ENCODE measurements around the gene CFAP97D2. TPM values are rescaled to one million over a fixed set of nuclear protein-coding genes. Genes with fewer than 3 reads are reported as not detected.

CFAP97D2 gene
- total and polyA plus RNA-seq, 2 donors (not counting 3 experiments of a cell fraction or from before 2014, with no cell fraction given), result not detected

DNA sequence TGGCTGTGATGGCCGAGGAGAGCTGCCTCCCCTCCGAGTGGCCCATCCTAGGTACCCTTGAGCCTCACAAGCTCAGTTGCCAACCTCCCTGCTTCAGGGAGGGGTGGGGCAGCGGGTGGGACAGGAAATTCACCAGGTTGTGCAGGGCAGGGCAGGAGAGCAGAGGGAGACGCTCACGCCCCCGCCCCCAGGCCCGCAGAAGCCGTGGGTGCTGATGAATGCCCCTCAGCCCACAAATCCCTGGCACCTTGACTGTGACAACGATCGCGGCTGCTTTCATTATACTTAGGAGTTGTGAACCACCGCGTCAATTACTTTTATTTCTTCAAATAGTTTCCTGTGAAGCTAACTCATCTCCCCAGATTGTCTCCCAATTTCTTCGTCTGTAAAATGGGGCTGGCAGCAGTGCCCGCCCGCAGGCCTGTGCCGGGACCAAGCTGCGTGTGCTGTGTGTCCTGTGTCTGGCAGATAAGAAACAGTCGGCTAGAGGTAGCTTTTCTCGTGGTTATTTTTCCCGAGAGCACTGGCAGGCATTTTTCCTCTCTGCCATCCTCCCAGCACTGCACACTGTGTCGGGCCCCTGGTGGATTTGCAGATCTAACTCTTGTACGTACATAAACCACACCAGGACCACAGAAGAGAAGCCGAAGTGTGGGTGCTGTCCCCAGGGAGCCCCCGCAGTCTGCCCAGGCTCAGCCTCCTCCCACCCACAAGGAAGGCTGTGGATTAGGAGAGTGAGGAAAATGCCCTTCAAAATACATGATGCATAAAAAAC lies 38.7 kb upstream of the CFAP97D2 start:
- no peak for DNase-seq (ENCODE audit: low read depth, low spot score)
- FAIRE-seq, result no peak
- no peaks in the 10 kb centered on the region for H3K4me1 ChIP-seq (ENCODE audit: control insufficient read depth, extremely low read depth, insufficient read depth, low read length)
- intact Hi-C loops (cut with micrococcal nuclease), result no loop called here
- H2AFZ ChIP-seq (ENCODE audit: low read depth, low read length), result no peak overlapping the region
- ChIA-PET POLR2A (no interaction called here), CTCF (no interaction called here)
- no peaks in the 10 kb centered on the region for H3K27me3 ChIP-seq (ENCODE audit: control insufficient read depth in 2 of 2, insufficient read depth in 2 of 2, low read length in 2 of 2)
- TF ChIP-seq GATA2 (IDR thresholded peaks at IDR 0.05; ENCODE audit: insufficient read depth, insufficient read length, low read depth, low read length) (no peak), CTCF (IDR thresholded peaks at IDR 0.05; ENCODE audit: extremely low read depth in 1 of 2, insufficient read depth in 1 of 2, low read depth in 1 of 2, low read length in 2 of 2) (no peak), MYC (IDR thresholded peaks at IDR 0.05; ENCODE audit: low read depth, low read length) (no peak)
- H4K20me1 ChIP-seq (replicated peaks; ENCODE audit: control insufficient read depth, extremely low read depth, insufficient read depth, low read length), result no peaks in the 10 kb centered on the region
- no peak overlapping the region for H3K4me2 ChIP-seq (ENCODE audit: insufficient read depth, low read length)
- H3K9ac ChIP-seq (replicated peaks; ENCODE audit: extremely low read depth, insufficient read depth, low read length), result no peak overlapping the region
- no peaks in the 10 kb centered on the region for H3K36me3 ChIP-seq (ENCODE audit: control insufficient read depth in 2 of 2, extremely low read depth in 1 of 2, insufficient read depth in 2 of 2, low read length in 2 of 2)
- no TSS peak for BruUV-seq (replicated peaks)
- H3K9me1 ChIP-seq (replicated peaks; ENCODE audit: control insufficient read depth, extremely low read depth, insufficient read depth, low read length), result no peaks in the 10 kb centered on the region
- no peak overlapping the region for H3K4me3 ChIP-seq (replicated peaks in 1 of 3; ENCODE audit: insufficient read depth in 1 of 3, low read depth in 1 of 3, low read length in 3 of 3)
- no peaks in the 10 kb centered on the region for H3K9me3 ChIP-seq (replicated peaks; ENCODE audit: control insufficient read depth, insufficient read depth, low read length)
- dilution Hi-C loops (cut with MboI; ENCODE audit: extremely low pct_ligation_motif_present, low sequenced_read_pairs), result no loop called here
- no peaks in the 10 kb centered on the region for H3K79me2 ChIP-seq (ENCODE audit: control insufficient read depth, insufficient read depth, low read length)
- no peak overlapping the region for H3K27ac ChIP-seq (ENCODE audit: insufficient read depth, low read depth, low read length)

DNA sequence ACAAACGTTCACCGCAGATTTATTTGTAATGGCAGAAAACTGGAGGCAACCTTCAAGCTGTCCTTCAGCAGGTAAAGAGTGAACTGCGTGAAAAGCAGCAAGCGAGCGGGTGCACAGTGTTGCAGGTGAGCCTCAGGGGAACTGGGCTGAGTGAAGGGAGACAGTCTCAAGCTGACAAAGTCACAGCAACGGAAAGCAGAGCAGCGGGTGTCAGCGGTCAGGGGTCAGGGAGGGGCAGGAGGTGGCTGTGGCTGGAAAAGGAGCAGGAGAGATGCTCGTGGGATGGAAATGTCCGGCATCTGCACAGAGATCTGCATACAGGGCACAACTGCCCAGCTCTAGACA lies 38.2 kb upstream of the CFAP97D2 start:
- no TSS peak for BruUV-seq (replicated peaks)
- H4K20me1 ChIP-seq (replicated peaks; ENCODE audit: control insufficient read depth, extremely low read depth, insufficient read depth, low read length), result no peaks in the 10 kb centered on the region
- FAIRE-seq, result no peak
- H3K36me3 ChIP-seq (ENCODE audit: control insufficient read depth in 2 of 2, extremely low read depth in 1 of 2, insufficient read depth in 2 of 2, low read length in 2 of 2), result no peaks in the 10 kb centered on the region
- dilution Hi-C loops (cut with MboI; ENCODE audit: extremely low pct_ligation_motif_present, low sequenced_read_pairs), result no loop called here
- H3K27me3 ChIP-seq (ENCODE audit: control insufficient read depth in 2 of 2, insufficient read depth in 2 of 2, low read length in 2 of 2), result peaks cover 0 to 3% of the 10 kb centered on the region in 2 experiments
- H3K9ac ChIP-seq (replicated peaks; ENCODE audit: extremely low read depth, insufficient read depth, low read length), result no peak overlapping the region
- no peak overlapping the region for H3K27ac ChIP-seq (ENCODE audit: insufficient read depth, low read depth, low read length)
- ChIA-PET POLR2A (no interaction called here), CTCF (no interaction called here)
- H2AFZ ChIP-seq (ENCODE audit: low read depth, low read length), result no peak overlapping the region
- H3K79me2 ChIP-seq (ENCODE audit: control insufficient read depth, insufficient read depth, low read length), result no peaks in the 10 kb centered on the region
- no peaks in the 10 kb centered on the region for H3K9me1 ChIP-seq (replicated peaks; ENCODE audit: control insufficient read depth, extremely low read depth, insufficient read depth, low read length)
- H3K4me2 ChIP-seq (ENCODE audit: insufficient read depth, low read length), result no peak overlapping the region
- H3K4me3 ChIP-seq (replicated peaks in 1 of 3; ENCODE audit: insufficient read depth in 1 of 3, low read depth in 1 of 3, low read length in 3 of 3), result no peak overlapping the region
- TF ChIP-seq GATA2 (IDR thresholded peaks at IDR 0.05; ENCODE audit: insufficient read depth, insufficient read length, low read depth, low read length) (no peak), EZH2 (IDR thresholded peaks at IDR 0.05; ENCODE audit: borderline replicate concordance, low read depth, low read length, severe bottlenecking) (no peak), POLR2AphosphoS5 (IDR thresholded peaks at IDR 0.05; ENCODE audit: insufficient read depth, low read depth, low read length) (no peak), MYC (IDR thresholded peaks at IDR 0.05; ENCODE audit: low read depth, low read length) (no peak), JUN (IDR thresholded peaks at IDR 0.05; ENCODE audit: borderline replicate concordance, insufficient read depth, insufficient read length, low read depth) (no peak), POLR2A (IDR thresholded peaks at IDR 0.05; ENCODE audit: low read depth, low read length) (no peak), CTCF (IDR thresholded peaks at IDR 0.05; ENCODE audit: extremely low read depth in 1 of 2, insufficient read depth in 1 of 2, low read depth in 1 of 2, low read length in 2 of 2) (no peak), FOS (IDR thresholded peaks at IDR 0.05; ENCODE audit: borderline replicate concordance, insufficient read depth, low read length) (no peak)
- TF ChIP-seq, protein P1, sequence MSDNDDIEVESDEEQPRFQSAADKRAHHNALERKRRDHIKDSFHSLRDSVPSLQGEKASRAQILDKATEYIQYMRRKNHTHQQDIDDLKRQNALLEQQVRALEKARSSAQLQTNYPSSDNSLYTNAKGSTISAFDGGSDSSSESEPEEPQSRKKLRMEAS (IDR thresholded peaks at IDR 0.05; ENCODE audit: insufficient read depth, insufficient read length), result no peak
- intact Hi-C loops (cut with micrococcal nuclease), result no loop called here
- no peak for DNase-seq (ENCODE audit: low read depth, low spot score)
- no peaks in the 10 kb centered on the region for H3K9me3 ChIP-seq (replicated peaks; ENCODE audit: control insufficient read depth, insufficient read depth, low read length)
- H3K4me1 ChIP-seq (ENCODE audit: control insufficient read depth, extremely low read depth, insufficient read depth, low read length), result no peaks in the 10 kb centered on the region

Data from endothelial cell of umbilical vein (primary cell).